GM11168 (cell line): ENCODE results near the gene KDR.

ENCODE experiments used
- in situ Hi-C: fragments of 300-500 bp; cut with MboI; formaldehyde crosslinking; loops from one replicate; pipeline ENCODE4 v1.12.0; 2022; ENCODE audit warnings: low sequenced_read_pairs; ENCODE audit not compliant: unreplicated experiment

KDR gene

DNA sequence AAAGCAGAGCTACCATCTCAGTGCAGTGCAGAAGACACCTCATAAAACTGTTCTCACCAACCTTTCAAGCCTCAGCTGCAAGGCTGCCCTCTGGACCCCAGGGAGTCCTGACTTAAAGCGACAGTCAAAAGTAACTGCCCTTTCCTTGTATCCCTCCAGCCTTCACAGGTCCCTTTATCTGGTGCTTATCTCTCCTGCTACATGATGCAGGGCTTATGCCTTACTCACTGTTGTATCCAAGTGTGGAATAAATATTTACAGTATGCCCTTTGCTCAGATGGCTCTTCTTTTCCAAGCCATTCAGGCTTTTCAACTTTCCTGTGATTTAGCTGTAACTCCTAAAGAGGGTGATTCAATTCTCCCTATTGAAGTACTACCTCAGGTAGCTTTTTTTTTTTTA, 92.6 kb downstream of the KDR start:
- in situ Hi-C loops, result no loop called here

DNA sequence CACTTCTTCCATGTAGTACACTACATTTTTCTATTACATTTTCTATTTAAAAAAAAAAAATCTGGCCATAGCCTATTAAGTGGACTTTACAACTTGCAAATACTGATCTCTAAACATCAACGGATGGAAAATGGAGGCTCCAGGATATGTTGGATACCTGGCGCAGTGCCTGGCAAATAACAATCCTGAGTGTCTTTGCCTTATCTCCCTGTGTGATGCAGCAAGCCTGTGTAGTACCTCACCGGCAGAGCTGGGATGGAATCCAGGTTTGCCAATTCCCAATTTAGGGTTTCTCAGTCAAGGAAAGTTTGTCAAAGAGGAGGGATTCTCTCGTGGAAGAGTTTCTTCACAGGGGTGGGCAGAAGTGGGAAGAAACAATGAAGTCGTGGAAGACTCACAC, 93.2 kb downstream of the KDR start:
- in situ Hi-C loops, result no loop called here

DNA sequence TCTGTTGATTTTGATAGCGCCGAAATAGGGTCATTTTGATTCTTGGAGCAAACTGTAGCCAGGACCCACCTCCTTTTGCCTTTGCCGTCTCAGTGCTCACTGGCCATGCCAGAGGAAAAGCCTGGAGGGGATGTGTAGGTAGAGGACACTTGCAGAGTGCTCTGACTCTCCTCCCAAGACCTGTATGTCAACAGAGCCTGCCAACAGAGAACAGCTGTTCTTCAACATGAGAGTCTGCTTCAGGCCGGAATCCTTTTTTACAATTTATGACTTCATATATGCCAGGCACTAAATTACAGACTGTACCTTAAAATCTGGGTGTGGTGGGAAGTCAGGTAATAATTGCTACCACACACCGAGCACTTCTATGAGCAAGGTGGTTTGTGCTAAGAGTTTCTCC, 94.2 kb downstream of the KDR start:
- in situ Hi-C loops, result no loop called here

DNA sequence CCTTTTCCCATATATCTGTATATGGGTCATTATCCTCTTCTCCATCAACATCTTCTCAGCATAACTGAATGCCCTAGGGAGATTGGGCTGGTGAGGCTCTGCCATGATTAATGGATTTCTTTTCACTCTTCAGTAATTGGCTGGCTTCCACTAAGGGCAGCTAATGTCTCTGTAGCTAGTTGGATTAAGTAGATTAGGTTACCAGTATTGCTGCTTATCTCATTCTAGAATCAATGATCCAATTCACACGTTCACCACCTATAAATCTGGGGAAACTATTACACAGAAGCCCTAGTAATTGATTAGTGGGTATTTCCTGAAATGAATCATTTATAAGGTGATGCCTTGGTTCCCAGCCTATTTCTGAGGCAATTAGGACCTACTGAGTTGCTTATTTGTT, 94.8 kb downstream of the KDR start:
- in situ Hi-C loops, result no loop called here

DNA sequence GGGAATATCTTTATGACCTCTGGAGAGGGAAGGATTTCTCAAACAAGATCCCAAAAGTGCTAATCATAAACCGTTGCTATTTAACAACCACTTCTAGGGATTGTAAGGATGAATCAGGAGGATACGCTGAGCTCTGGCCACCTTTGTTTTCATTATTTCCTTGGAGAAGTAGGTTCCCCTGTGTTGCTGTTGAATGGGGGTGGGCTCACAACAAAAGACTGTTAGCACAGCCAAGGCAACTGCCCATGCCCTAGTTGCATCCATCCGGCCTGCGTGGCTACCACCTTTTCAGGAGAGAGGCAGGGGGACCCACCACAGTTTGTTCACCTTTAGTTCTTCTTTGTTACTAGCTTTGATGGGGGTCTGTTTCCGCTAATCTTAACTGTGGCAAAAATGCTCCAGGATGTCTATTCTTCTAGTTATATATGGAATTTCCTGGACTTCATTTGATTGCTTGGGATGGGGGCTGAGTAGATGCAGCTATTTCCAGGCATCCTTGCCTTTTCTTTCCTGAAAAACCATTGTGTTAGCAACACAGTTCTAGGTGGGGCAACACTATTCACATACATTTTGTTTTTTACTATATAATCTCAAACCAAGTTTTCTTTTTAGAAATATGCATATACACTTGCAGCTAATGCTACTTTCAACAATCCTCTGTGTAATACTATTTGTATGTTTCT, 95.4 kb downstream of the KDR start:
- in situ Hi-C loops, result no loop called here

DNA sequence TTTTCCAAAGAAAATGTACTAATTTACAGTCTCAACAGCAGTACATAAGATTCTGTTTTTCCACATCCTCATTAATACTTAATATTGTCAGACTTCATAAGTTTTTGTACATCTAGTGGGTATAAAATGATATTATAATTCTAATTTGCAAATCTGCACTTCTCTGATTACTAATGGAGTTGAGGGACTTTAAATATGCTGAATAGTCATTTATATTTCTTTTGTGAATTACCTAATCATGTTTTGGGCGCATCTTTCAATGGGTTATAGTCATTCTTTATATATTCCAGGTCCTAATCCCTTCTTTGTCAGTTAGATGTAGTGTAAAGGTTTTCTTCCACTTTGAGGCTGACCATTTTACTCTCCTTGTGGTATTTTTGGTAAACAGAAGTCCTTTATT, 96.1 kb downstream of the KDR start:
- in situ Hi-C loops, result no loop called here
